Measurements from ENCODE around the gene COMMD6. TPM values are rescaled to one million over a fixed set of nuclear protein-coding genes. Genes with fewer than 3 reads are reported as not detected.

Gene COMMD6
- polyA plus RNA-seq, 10 donors = 171 to 219 (median 198) TPM

DNA sequence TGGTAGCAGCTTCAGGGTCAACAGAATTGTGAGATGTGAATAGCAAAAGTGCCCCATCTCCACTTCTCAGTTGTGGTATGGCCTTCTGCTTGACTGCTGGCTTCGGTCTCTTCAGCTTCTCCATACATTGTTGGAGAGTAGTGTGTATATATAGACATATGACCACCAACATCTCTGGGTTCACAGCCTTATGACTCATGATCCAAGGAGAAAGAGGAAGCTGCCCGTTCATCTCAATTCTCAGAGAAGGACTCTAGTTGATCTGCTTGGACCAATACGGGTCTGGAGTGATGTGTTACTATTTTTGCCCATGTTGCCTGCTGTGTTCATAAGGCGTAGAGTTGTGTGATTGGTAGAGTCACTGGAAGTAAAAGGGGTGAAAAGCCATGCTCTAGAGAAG is 3.6 kb upstream of the COMMD6 start:
- DNase-seq = peak in 1 of 3 donors; percentile 17

DNA sequence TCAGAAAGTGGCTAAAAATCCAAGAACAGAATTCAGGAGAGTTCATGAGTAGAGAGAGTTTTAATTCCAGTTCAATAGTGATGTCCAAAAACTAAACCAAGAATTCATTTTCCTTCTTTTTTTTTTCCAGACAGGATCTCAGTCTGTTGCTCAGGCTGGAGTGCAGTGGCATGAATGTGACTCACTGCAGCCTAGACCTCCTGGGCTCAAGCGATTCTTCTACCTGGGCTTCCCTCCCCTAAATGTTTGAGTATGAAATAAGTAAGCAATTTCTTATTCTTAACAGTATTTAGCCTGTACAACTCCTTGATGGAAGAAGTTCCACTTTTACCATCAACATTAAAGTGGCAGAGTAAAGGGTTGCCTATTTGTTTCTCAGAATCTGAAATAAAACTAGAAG is 3.8 kb downstream of the COMMD6 start:
- no peak for DNase-seq

DNA sequence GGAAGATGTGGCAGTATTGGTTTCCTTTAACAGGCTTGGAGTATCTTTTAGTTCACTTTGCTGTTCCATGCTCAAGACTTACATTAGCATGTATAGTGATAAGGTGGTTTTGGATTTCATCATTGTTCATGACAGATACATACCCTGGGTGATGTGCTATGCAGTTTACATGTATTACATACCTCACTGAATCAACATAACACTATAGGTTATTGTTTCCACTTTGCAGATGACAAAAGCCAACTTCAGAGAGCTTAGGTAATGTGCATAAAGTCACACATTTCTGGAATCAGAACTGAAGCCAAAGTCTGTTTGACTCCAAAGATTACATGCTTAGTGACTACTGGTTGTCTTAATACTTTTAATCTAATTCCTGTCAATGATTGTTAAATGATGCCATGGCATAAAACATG is 7.1 kb downstream of the COMMD6 start:
- no peak for DNase-seq

- no peak for DNase-seq
Observed at GRCh38 chr13:75521956-75522355, 15.7 kb downstream of the COMMD6 start.

DNA sequence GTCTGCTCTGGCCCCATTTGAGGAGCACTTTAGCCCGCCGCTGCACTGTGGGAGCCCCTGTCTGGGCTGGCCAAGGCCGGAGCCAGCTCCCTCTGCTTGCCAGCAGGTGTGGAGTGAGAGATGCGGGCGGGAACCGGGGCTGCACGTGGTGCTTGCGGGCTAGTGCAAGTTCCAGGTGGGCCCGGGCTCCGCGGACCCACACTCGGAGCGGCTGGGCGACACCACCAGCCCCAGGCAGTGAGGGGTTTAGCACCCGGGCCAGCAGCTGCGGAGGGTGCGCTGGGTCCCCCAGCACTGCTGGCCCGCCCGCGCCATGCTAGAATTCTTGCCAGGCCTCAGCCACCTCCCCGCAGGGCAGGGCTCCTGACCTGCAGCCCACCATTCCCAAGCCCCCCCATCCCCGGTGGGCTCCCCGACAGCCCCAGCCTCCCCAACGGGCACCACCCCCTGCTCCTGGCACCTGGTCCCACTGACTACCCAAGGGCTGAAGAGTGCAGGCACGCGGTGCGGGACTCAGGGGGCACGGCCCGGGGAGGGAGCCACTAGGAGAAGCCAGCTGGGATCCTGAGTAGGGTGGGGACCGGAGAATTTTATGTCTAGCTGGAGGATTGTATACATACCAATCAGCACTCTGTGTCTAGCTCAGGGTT is 19.1 kb downstream of the COMMD6 start:
- no peak for DNase-seq

DNA sequence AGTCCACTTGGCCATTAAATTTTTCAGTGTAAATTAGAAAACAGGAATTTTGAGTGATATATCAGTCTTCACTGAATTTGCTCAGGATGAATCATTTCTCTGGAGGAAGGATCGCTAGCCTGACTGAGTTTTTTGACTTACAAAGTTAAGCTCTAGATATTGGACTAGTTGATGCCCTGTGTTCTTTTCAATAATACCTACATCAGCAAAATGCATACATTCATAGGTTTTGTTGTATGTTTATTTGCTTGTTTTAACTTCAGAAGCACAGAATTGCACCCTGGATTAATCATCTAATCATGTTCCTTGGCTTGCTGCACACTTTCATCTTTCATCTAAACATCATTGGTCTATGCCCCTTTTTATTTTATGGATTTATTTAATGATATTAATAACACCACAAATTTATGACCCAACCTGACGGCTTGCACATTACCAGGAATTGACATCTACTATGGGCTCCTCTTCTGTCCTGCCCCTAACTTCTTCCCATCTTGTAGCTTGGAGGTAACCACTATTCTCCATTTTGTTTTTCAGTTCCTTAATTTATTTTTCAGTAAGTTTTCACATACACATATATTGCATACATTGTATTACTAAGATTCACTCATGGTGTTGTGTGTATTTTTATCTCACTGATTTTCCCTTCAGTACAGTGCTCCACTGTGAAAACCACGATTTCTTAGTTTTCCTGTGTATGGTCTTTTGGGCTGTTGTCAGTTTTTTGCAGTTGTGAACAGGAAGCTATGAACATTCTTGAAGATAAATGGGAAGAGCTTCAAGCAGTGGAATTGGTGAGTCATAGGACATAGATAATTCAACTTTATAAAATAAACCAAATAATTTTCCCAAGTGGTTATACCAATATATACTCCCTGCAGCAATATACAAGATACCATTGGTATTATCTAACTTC is 23.3 kb downstream of the COMMD6 start:
- DNase-seq = no peak

DNA sequence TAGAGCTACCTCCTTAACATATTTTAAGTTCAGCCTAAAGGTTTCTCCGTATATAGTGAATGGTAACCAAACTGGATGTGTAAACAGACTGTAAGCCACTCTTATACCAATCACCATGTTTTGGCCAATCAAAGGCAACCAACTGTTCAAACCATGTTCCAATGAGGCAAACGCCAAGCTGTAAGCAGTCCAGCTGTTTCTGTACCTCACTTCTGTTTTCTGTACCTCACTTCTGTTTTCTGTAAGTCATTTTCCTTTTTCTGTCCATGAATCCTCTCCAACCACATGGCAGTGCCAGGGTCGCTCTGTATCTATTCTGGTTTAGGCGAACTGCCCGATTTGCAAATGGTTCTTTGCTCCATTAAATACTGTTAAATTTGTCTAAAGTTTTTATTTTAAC is 24.4 kb downstream of the COMMD6 start:
- no peak for DNase-seq

DNA sequence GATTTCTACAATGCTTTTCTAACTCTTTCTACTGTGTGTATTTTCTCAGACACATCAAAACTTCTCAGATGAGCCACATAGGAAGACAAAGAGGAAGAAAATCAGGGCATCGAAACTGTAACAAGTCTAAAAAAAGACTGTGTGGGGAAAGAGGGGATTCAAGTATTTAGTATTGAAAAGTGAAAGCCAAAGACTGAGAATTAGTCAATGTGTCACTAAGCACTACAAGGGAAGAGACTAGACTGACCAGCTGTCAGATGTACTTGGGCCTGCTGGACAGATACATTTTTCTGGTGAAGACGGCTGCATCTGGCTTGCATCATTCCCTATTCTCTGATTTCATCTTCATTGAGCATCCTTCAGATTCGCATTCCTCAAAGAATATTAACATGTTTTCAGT is 25.4 kb downstream of the COMMD6 start:
- peak in 2 of 3 donors; percentile 33 to 40 for DNase-seq

- DNase-seq = no peak
Observed at GRCh38 chr13:75511051-75511625, 26.5 kb downstream of the COMMD6 start.

- DNase-seq = no peak
Observed at GRCh38 chr13:75508002-75508548, 29.6 kb downstream of the COMMD6 start.

- DNase-seq = no peak
Observed at GRCh38 chr13:75507027-75508001, 30.3 kb downstream of the COMMD6 start.

DNA sequence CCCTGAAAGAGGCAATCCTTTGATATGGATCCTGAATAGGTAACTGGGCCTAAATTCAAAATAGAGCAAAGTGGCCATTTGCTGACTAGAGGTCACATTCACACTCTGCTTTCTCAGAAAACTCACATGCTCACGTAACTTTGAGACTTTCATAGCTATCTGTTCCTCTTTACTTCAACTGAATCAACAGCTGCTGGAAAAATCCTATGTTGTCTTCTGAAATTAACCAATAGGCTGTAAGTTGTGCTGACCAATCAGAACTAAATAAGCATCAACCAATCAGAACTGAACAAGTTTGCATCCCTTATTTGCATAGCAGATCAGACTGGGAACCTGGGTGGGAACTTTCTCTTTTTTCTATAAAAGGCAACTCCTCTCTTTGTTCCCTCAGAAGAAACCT is 31.6 kb downstream of the COMMD6 start:
- DNase-seq = no peak

GRCh38 chr13:75505327-75505726 is 32.3 kb downstream of the COMMD6 start:
- DNase-seq = peak in 2 of 3 donors; percentile 17 to 27

- DNase-seq = no peak
Observed at GRCh38 chr13:75495938-75496337, 41.7 kb downstream of the COMMD6 start.

DNA sequence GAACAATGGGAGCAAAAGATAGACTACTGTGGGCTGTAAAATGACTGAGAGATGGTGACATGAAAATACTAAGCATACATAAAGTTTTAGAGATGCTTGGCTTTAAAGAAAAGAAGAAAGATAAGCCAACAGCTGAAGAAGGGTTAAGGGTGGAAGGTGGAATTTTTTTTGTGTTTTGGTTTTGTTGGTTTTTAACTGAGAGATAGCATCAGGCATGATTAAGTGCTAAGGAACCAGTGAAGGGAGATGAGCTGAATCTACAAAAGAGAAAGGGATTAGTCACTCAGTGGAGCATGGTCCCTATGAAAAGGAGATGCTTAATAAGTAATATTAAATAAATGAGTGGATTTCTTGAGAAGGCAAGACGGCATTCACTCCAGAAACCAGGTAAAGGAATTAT is 43.1 kb downstream of the COMMD6 start:
- DNase-seq = no peak

GRCh38 chr13:75493156-75493555 is 44.5 kb downstream of the COMMD6 start:
- DNase-seq = no peak

DNA sequence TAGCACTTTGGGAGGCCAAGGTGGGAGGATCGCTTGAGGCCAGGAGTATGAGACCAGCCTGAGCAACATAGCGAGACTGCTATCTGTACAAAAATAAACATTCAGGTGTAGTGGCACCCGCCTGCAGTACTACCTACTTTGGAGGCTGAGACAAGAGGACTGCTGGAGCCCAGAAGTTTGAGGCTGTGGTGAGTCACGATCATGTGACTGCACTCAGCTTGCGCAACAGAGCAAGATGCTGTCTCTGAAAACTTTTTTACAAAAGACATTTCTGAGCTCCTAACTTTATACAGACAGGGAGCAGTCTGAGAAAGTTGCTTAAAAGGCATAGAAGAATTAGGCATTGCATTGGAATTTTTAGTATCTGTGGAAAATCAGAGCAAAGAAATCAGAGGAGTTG is 45.3 kb downstream of the COMMD6 start:
- DNase-seq = no peak

GRCh38 chr13:75491376-75491775 is 46.3 kb downstream of the COMMD6 start:
- no peak for DNase-seq

DNA sequence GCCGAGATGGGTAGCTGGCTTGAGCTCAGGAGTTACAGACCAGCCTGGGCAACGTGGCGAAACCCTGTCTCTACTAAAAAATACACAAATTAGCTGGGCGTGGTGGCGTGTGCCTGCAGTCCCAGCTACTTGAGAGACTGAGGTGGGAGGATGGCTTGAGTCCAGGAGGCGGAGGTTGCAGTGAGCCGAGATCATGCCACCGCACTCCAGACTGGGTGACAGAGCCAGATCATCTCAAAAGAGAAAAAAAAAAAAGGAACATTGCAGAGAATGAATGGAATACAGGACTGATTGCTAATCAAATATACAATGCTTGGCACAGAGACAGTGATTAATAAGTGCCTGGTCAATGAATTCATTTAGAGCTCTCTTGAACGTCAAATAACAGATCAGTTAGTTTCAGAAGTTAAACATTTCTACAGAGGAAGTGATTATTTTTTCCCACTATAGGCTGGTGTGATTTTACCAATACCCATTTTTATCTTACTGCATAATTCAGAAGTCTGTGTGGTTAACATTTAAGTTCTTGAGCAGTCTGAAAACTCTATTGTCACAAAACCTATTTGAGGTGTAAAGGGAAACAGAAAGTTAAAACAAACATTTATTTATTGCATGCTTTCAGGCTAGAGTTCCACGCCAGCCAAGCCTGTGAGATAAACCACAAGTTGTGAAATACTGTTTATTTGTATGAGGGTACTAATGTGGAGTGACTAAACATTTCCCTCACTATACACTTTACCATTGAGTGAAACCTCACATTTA is 48.0 kb downstream of the COMMD6 start:
- no peak for DNase-seq

All from muscle of back (tissue), 11 donors.